HCT116 (cell line): Measurements from ENCODE around the gene DOCK9. TPM values are rescaled to one million over a fixed set of nuclear protein-coding genes. Genes with fewer than 3 reads are reported as not detected.
A peak's percentile ranks its signal among the peaks of the same experiment; 100 is the strongest.

Experiments used
- ATAC-seq: fragments of 200-7000 bp; cut with Tn5 transposase; 2 replicates; pipeline ENCODE4 v1.9.1; 2020; ENCODE audit warnings: mild to moderate bottlenecking, moderate library complexity
- BruUV-seq: library from RNA; stranded (reverse); fragments of 400-500 nt; replicated peaks from 2 replicates; lab custom pipeline; 2021; lab: Mats Ljungman, UMichigan
- CTCF ChIA-PET: fragments of 300-600 bp; sonication (Branson Sonifier 250); formaldehyde crosslinking; loops from one replicate; lab custom pipeline; 2021; ENCODE audit warnings: antibody characterized with exemption; lab: Charles Lee
- POLR2A ChIA-PET: fragments of 300-600, 350-600 bp; sonication (Branson Sonifier 250); formaldehyde crosslinking; loops from one replicate; lab custom pipeline; 2021; ENCODE audit warnings: antibody characterized with exemption; lab: Charles Lee
- RAD21 ChIA-PET, 2 experiments: fragments of 300-600 bp; sonication (Branson Sonifier 250); formaldehyde crosslinking; loops; one replicate each; lab custom pipeline; 2023; ENCODE audit warnings: low total read pairs in 2 of 2; ENCODE audit not compliant: uncharacterized antibody in 2 of 2, unreplicated experiment in 2 of 2, low non-redundant PET in 1 of 2; lab: Charles Lee
- DNase-seq: peaks from one replicate; pipeline ENCODE4 v3.0.0-alpha.2; 2010; ENCODE audit warnings: low read depth, low spot score
- H2AFZ ChIP-seq: fragments of 200-600 bp; shearing (Covaris generic), sonication (generic); 2 replicates; pipeline ENCODE4 v1.6.1; 2017; ENCODE audit warnings: low read depth, mixed run types, mixed read lengths, antibody characterized with exemption, low read length; ENCODE audit not compliant: poor library complexity, severe bottlenecking
- H3K27ac ChIP-seq: 2 replicates; pipeline ENCODE4 v1.5.1; 2012; ENCODE audit warnings: low read depth, low read length
- H3K27me3 ChIP-seq: fragments of 200-600 bp; sonication (generic); 2 replicates; pipeline ENCODE4 v1.6.1; 2016; ENCODE audit warnings: mixed run types, low read length, mixed read lengths; ENCODE audit not compliant: insufficient read depth
- H3K36me3 ChIP-seq, 2 experiments: fragments of 200-500 bp in 1 of 2; fragments of 200-600 bp in 1 of 2; sonication (Bioruptor generic) in 1 of 2; sonication (generic) in 1 of 2; 2 replicates each; pipeline versions ENCODE4 v1.5.1 to v1.6.1; 2014 to 2016; ENCODE audit warnings: low read length in 2 of 2, inconsistent platforms in 1 of 2, mixed read lengths in 1 of 2, mixed run types in 1 of 2; ENCODE audit not compliant: insufficient read depth in 2 of 2, control insufficient read depth in 1 of 2
- H3K4me1 ChIP-seq, 2 experiments: fragments of 200-600 bp in 1 of 2; sonication (generic) in 1 of 2; 2 replicates each; pipeline versions ENCODE4 v1.5.1 to v1.6.1; 2012 to 2017; ENCODE audit warnings: low read length in 2 of 2, inconsistent platforms in 1 of 2, mild to moderate bottlenecking in 1 of 2, mixed read lengths in 1 of 2, mixed run types in 1 of 2, moderate library complexity in 1 of 2; ENCODE audit not compliant: insufficient read depth in 2 of 2, control insufficient read depth in 1 of 2
- H3K4me2 ChIP-seq: fragments of 200-600 bp; sonication (generic); 2 replicates; pipeline ENCODE4 v1.6.1; 2017; ENCODE audit warnings: mixed run types, low read length, mixed read lengths
- H3K4me3 ChIP-seq, 2 experiments: fragments of 200-600 bp in 1 of 2; sonication (generic) in 1 of 2; replicated peaks in 1 of 2; 2 replicates each; pipeline ENCODE4 v1.5.1; 2011 to 2016; ENCODE audit warnings: low read length in 2 of 2, control low read depth in 1 of 2, low read depth in 1 of 2, mild to moderate bottlenecking in 1 of 2, mixed read lengths in 1 of 2, mixed run types in 1 of 2
- H3K79me2 ChIP-seq: fragments of 200-600 bp; sonication (generic); 2 replicates; pipeline ENCODE4 v1.6.1; 2017; ENCODE audit warnings: mild to moderate bottlenecking, mixed run types, low read length, moderate library complexity, mixed read lengths; ENCODE audit not compliant: insufficient read depth
- H3K9ac ChIP-seq: fragments of 200-600 bp; sonication (generic); 2 replicates; pipeline ENCODE4 v1.6.1; 2016; ENCODE audit warnings: low read length, mixed read lengths
- H3K9me2 ChIP-seq: fragments of 200-600 bp; sonication (generic), shearing (Covaris generic); 2 replicates; pipeline ENCODE4 v1.6.1; 2017; ENCODE audit warnings: mixed run types, mild to moderate bottlenecking, moderate library complexity; ENCODE audit not compliant: insufficient read depth
- H3K9me3 ChIP-seq, 2 experiments: fragments of 200-500 bp in 1 of 2; fragments of 200-600 bp in 1 of 2; sonication (Bioruptor generic) in 1 of 2; sonication (generic) in 1 of 2; 2 replicates each; pipeline ENCODE4 v1.6.1; 2014 to 2017; ENCODE audit warnings: low read length in 2 of 2, mixed read lengths in 2 of 2, inconsistent platforms in 1 of 2, low read depth in 1 of 2, mild to moderate bottlenecking in 1 of 2, mixed run types in 1 of 2, moderate library complexity in 1 of 2; ENCODE audit not compliant: control insufficient read depth in 1 of 2, insufficient read depth in 1 of 2
- H4K20me1 ChIP-seq: fragments of 200-600 bp; sonication (generic), shearing (Covaris generic); 2 replicates; pipeline ENCODE4 v1.6.1; 2017; ENCODE audit warnings: mixed run types, mild to moderate bottlenecking, moderate library complexity; ENCODE audit not compliant: insufficient read depth
- ATF3 ChIP-seq: IDR thresholded peaks from 2 replicates; pipeline ENCODE4 v1.6.1; 2012
- CBX3 ChIP-seq: IDR thresholded peaks from 2 replicates; pipeline ENCODE4 v1.6.1; 2012; ENCODE audit warnings: low read depth
- CEBPB ChIP-seq: IDR thresholded peaks from 2 replicates; pipeline ENCODE4 v1.6.1; 2012; ENCODE audit warnings: low read depth
- EZH2 ChIP-seq: fragments of 200-600 bp; sonication (generic); IDR thresholded peaks from 2 replicates; pipeline ENCODE4 v1.6.1; 2017; ENCODE audit warnings: antibody characterized with exemption, mixed run types
- EZH2phosphoT487 ChIP-seq: fragments of 200-600 bp; IDR thresholded peaks from 2 replicates; pipeline ENCODE4 v1.6.1; 2018; ENCODE audit warnings: antibody characterized with exemption, borderline replicate concordance
- MAX ChIP-seq: IDR thresholded peaks from 2 replicates; pipeline ENCODE4 v1.6.1; 2012
- POLR2A ChIP-seq: IDR thresholded peaks from 2 replicates; pipeline ENCODE4 v1.7.0; 2011; ENCODE audit warnings: borderline replicate concordance; ENCODE audit not compliant: insufficient read depth, insufficient read length; ENCODE audit errors: extremely low read depth
- REST ChIP-seq: IDR thresholded peaks from 2 replicates; pipeline ENCODE4 v1.6.1; 2012; ENCODE audit warnings: low read depth
- SP1 ChIP-seq: IDR thresholded peaks from 2 replicates; pipeline ENCODE4 v1.6.1; 2012; ENCODE audit warnings: low read depth
- ZBTB33 ChIP-seq: IDR thresholded peaks from 2 replicates; pipeline ENCODE4 v1.6.1; 2011; ENCODE audit warnings: mild to moderate bottlenecking, low read length, moderate library complexity; ENCODE audit not compliant: insufficient replicate concordance; ENCODE audit errors: extremely low read depth
- ZFX ChIP-seq: fragments of 450-650 bp; IDR thresholded peaks from 2 replicates; pipeline ENCODE4 v1.6.1; 2017
- ZNF274 ChIP-seq: fragments of 200-500 bp; sonication (Bioruptor generic); IDR thresholded peaks from 2 replicates; pipeline ENCODE4 v1.6.1; 2014; ENCODE audit warnings: mild to moderate bottlenecking, low read depth, low read length, inconsistent platforms
- intact Hi-C: fragments of 100-400 bp; cut with micrococcal nuclease; formaldehyde crosslinking; loops from 2 replicates; pipeline ENCODE4 v1.10.0; 2022
- total RNA-seq: library from RNA; stranded (reverse); gene quantifications from one replicate; pipeline ENCODE4 v1.2.1, GENCODE V29; 2021; ENCODE audit not compliant: unreplicated experiment

The DOCK9 gene
- total RNA-seq, 1 experiment from 2014 or later: 58.8 TPM

- ATAC-seq (no peak), DNase-seq (no peak)
- Histone ChIP-seq H4K20me1 (no peaks in the 10 kb centered on the region), H3K4me3 (no peak overlapping the region), H3K4me2 (no peak overlapping the region), H3K4me1 (peaks cover 0 to 20% of the 10 kb centered on the region in 2 experiments; a peak in 2 of 4 replicates), H3K9ac (no peak overlapping the region), H2AFZ (no peak overlapping the region), H3K36me3 (no peaks in the 10 kb centered on the region), H3K27ac (no peak overlapping the region), H3K9me3 (no peaks in the 10 kb centered on the region), H3K79me2 (no peaks in the 10 kb centered on the region; the same call in 1 of the 2 replicates), H3K27me3 (no peaks in the 10 kb centered on the region), H3K9me2 (no peaks in the 10 kb centered on the region)
- no TSS peak for BruUV-seq
- ChIA-PET POLR2A (interaction anchor here (1.5 kb wide), 1 partner anchor 48 kb away, joined by 3 read pairs; no protein-coding TSS in a partner anchor), CTCF (no interaction called here), RAD21 (no interaction called here)
- TF ChIP-seq CEBPB (no peak), EZH2phosphoT487 (no peak), ZFX (no peak), ZNF274 (no peak), EZH2 (no peak), POLR2A (no peak)
- intact Hi-C loops: no loop called here
These were observed 9.4 kb upstream of the DOCK9 start for GRCh38 chr13:98987275-98987674.

GRCh38 chr13:98986226-98986846 lies 8.5 kb upstream of the DOCK9 start:
- ChIA-PET RAD21 (no interaction called here), CTCF (no interaction called here), POLR2A (interaction anchor here (1.0 to 1.5 kb wide), 2 partner anchors 8 to 47 kb away, joined by 3 read pairs; partner anchors contain the start of gene DOCK9)
- H3K36me3 ChIP-seq: no peaks in the 10 kb centered on the region
- H3K4me3 ChIP-seq: no peak overlapping the region
- no peaks in the 10 kb centered on the region for H3K9me3 ChIP-seq
- BruUV-seq: no TSS peak
- TF ChIP-seq ZBTB33 (no peak), CBX3 (no peak), ATF3 (no peak), REST (no peak), MAX (no peak), SP1 (no peak)
- ATAC-seq (no peak), DNase-seq (no peak)
- H3K79me2 ChIP-seq: no peaks in the 10 kb centered on the region; the same call in 1 of the 2 replicates
- H3K4me2 ChIP-seq: peak overlapping the region; percentile 10
- no peak overlapping the region for H3K27ac ChIP-seq
- H3K27me3 ChIP-seq: no peaks in the 10 kb centered on the region
- no peaks in the 10 kb centered on the region for H4K20me1 ChIP-seq
- no peak overlapping the region for H2AFZ ChIP-seq
- no peaks in the 10 kb centered on the region for H3K9me2 ChIP-seq
- H3K4me1 ChIP-seq: peaks cover 0 to 28% of the 10 kb centered on the region in 2 experiments; a peak in 2 of 4 replicates
- H3K9ac ChIP-seq: no peak overlapping the region
- intact Hi-C loops: no loop called here
